Measurements from ENCODE around the gene HSFX1.
"Not testable (repeated sequence)": the region's sequence is repeated elsewhere in the genome, so short reads cannot be mapped to it uniquely, and the experiment has no call there.

HSFX1 gene, protein sequence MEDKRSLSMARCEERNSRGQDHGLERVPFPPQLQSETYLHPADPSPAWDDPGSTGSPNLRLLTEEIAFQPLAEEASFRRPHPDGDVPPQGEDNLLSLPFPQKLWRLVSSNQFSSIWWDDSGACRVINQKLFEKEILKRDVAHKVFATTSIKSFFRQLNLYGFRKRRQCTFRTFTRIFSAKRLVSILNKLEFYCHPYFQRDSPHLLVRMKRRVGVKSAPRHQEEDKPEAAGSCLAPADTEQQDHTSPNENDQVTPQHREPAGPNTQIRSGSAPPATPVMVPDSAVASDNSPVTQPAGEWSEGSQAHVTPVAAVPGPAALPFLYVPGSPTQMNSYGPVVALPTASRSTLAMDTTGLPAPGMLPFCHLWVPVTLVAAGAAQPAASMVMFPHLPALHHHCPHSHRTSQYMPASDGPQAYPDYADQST

DNA sequence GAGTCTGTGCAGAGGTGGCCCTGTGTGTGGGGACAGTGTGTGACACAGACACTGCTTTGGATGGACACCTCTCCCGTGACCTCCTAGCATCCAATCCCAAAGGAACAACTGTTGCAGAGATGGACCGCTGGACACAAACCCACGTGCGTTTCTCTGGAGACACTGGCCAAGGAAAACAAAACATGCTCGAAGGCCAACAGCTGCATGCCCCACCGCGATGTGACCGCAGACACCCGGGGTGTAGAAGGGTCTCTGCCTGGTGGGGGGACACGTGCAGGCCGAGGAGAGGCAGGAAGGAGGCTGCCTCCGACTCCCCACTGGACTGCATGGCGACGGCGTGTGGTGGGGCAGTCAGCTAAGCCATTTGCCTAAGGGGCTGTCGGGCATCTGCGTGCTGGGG, at the start of gene HSFX1:
TSS of gene HSFX1 (plus strand) at position 301 of the 400 bp plus-strand sequence. CDS start 614 bp downstream, outside the sequence.
- H3K4me1 ChIP-seq (ENCODE audit: insufficient read depth, low read length, severe bottlenecking); H2AFZ ChIP-seq (ENCODE audit: low read length); H3K9ac ChIP-seq (ENCODE audit: low read length); H3K9me2 ChIP-seq (ENCODE audit: low read depth, low read length); H3K79me2 ChIP-seq (ENCODE audit: insufficient read depth, low read length); H3K36me3 ChIP-seq (ENCODE audit: insufficient read depth, low read length); H3K27ac ChIP-seq (ENCODE audit: low read depth, low read length, poor library complexity, severe bottlenecking); H3K27me3 ChIP-seq (ENCODE audit: insufficient read depth, low read length); H3K9me3 ChIP-seq (ENCODE audit: low read length); H3F3A ChIP-seq (ENCODE audit: insufficient read depth, low read length); H3K4me3 ChIP-seq (ENCODE audit: low read depth, low read length, poor library complexity, severe bottlenecking); H3K4me2 ChIP-seq (ENCODE audit: low read length); H4K20me1 ChIP-seq (ENCODE audit: insufficient read depth, low read length): not testable (repeated sequence)

DNA sequence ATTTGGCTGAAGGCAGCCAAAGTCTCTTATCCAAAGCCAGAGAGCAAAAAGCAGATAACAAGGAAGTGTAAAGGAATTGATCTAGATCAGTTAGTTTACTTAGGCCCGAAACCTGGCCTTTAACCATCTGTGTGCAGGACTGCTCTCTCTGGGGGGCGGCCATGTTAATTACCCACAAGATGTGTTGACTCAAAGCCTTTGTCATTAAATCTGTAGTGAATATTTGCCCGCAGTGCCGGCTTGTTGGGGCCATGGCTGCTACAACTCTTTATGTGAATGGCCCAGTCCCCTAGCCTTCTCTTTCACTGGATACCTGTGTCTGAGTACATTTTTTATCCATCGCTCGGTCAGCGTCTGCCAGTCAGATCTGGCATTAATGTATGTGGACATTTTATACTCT, 46.6 kb upstream of the HSFX1 start:
- H3K36me3 ChIP-seq (ENCODE audit: insufficient read depth, low read length); H3K9me3 ChIP-seq (ENCODE audit: low read length); H3K9ac ChIP-seq (ENCODE audit: low read length); H3K4me2 ChIP-seq (ENCODE audit: low read length); H3K27ac ChIP-seq (ENCODE audit: low read depth, low read length, poor library complexity, severe bottlenecking); H3K4me1 ChIP-seq (ENCODE audit: insufficient read depth, low read length, severe bottlenecking); H3K27me3 ChIP-seq (ENCODE audit: insufficient read depth, low read length); H3K4me3 ChIP-seq (ENCODE audit: low read depth, low read length, poor library complexity, severe bottlenecking); H3K9me2 ChIP-seq (ENCODE audit: low read depth, low read length); H3F3A ChIP-seq (ENCODE audit: insufficient read depth, low read length); H2AFZ ChIP-seq (ENCODE audit: low read length); H3K79me2 ChIP-seq (ENCODE audit: insufficient read depth, low read length); H4K20me1 ChIP-seq (ENCODE audit: insufficient read depth, low read length): not testable (repeated sequence)

DNA sequence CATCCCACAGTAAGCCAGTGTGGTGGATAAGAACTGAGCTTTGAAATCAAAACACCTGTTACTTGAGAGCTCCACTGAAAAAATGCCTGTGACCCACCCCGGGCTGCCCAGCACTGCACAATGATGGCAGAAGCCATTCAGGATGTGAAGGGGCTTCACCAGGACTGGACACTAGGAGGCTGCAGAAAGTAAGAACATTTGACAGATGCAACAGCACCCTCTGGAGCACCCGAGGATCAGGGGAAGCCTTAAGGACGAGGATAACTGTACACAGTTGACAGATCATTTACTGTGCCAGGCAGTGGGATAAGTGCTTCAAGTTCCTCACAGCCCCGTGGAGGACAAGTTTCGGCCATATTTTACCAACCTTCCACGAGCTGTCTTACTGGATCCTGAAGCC, 31.6 kb upstream of the HSFX1 start:
- not testable (repeated sequence) for H3K9me3 ChIP-seq (ENCODE audit: low read length); H3K9me2 ChIP-seq (ENCODE audit: low read depth, low read length); H3F3A ChIP-seq (ENCODE audit: insufficient read depth, low read length); H2AFZ ChIP-seq (ENCODE audit: low read length); H3K27me3 ChIP-seq (ENCODE audit: insufficient read depth, low read length); H3K27ac ChIP-seq (ENCODE audit: low read depth, low read length, poor library complexity, severe bottlenecking); H4K20me1 ChIP-seq (ENCODE audit: insufficient read depth, low read length); H3K4me2 ChIP-seq (ENCODE audit: low read length); H3K4me3 ChIP-seq (ENCODE audit: low read depth, low read length, poor library complexity, severe bottlenecking); H3K4me1 ChIP-seq (ENCODE audit: insufficient read depth, low read length, severe bottlenecking); H3K9ac ChIP-seq (ENCODE audit: low read length); H3K36me3 ChIP-seq (ENCODE audit: insufficient read depth, low read length); H3K79me2 ChIP-seq (ENCODE audit: insufficient read depth, low read length)

DNA sequence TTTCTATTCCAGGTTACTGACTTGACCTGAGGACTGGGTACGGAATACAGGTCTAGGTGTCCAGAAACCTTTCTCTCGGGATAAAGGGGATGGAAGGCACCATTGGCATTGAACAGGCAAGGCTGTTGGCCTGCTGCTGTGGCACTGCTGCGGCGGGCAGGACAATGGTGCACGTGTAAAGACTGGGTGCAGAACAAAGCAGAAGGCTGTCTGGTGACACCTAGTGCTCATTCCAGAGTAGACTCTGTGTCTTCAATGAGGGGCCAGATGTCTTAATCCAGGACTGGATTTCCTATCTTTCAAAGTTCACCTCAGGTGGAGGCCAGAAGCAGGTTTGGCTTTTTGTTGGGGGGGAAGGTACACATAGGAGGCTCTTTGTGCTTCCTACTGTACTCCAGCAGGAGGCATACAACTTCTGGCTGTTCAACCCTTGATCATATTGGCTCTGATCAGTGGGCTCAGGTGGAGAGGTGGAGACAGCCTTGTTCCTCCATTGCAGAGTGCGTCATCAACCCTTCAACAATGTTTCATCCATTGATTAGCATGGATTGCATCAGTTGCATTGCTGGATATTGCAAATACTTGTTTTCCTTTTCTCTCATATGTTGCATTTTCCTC, 27.4 kb upstream of the HSFX1 start:
- H3K9me2 ChIP-seq (ENCODE audit: low read depth, low read length); H3K9me3 ChIP-seq (ENCODE audit: low read length); H3K27ac ChIP-seq (ENCODE audit: low read depth, low read length, poor library complexity, severe bottlenecking); H3K36me3 ChIP-seq (ENCODE audit: insufficient read depth, low read length); H3K4me3 ChIP-seq (ENCODE audit: low read depth, low read length, poor library complexity, severe bottlenecking); H3K9ac ChIP-seq (ENCODE audit: low read length); H3K79me2 ChIP-seq (ENCODE audit: insufficient read depth, low read length); H3K27me3 ChIP-seq (ENCODE audit: insufficient read depth, low read length); H3F3A ChIP-seq (ENCODE audit: insufficient read depth, low read length); H4K20me1 ChIP-seq (ENCODE audit: insufficient read depth, low read length); H3K4me2 ChIP-seq (ENCODE audit: low read length); H3K4me1 ChIP-seq (ENCODE audit: insufficient read depth, low read length, severe bottlenecking); H2AFZ ChIP-seq (ENCODE audit: low read length): not testable (repeated sequence)

DNA sequence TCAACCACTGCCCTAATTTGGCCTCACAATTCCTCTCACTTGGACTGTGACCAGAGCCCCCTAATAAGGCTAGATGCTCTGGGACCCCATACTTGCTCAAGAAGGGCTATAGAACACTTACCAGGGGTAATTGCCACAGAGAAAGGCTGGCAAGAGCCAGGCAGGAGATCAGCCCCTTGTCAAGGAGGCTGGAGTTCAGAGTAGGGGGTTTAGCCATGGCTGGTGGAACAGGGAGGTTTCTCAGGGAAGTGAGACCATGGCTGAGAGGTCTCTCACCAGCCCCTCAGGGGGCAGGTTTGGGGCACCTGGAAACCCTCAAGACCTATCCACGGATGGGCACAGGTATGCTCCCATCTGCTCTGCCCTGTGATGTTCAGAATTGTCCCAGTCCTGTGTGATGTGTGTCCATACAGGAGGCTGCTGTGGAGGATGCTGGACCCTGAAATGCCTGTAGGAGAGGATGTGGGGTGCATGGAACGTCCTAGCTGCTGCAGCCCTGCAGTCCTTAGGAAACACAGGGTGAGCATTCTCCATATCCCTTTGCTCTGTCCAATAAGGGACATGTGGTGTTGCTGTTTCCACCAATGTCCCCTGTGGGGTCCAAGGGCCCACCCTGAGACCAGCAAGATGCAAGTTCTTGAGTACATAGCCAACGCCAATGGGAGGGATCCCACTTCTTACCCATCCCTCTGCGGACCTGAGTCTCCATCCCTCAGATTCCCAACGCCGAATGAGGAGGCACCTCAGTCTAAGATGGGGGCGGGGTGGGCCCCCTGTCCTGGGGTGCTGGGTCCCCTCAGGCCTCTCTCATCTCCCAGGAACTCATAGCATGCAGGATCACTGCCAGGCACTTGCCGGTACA, 16.4 kb upstream of the HSFX1 start:
- no peak overlapping the region for H3K27ac ChIP-seq (ENCODE audit: low read depth, low read length, poor library complexity, severe bottlenecking)
- H3K4me1 ChIP-seq (ENCODE audit: insufficient read depth, low read length, severe bottlenecking) = no peaks in the 10 kb centered on the region
- H3K4me3 ChIP-seq (ENCODE audit: low read depth, low read length, poor library complexity, severe bottlenecking) = no peak overlapping the region
- H2AFZ ChIP-seq (ENCODE audit: low read length) = no peak overlapping the region
- no peaks in the 10 kb centered on the region for H3F3A ChIP-seq (ENCODE audit: insufficient read depth, low read length)
- no peaks in the 10 kb centered on the region for H3K9me2 ChIP-seq (ENCODE audit: low read depth, low read length)
- TF ChIP-seq, protein P1, sequence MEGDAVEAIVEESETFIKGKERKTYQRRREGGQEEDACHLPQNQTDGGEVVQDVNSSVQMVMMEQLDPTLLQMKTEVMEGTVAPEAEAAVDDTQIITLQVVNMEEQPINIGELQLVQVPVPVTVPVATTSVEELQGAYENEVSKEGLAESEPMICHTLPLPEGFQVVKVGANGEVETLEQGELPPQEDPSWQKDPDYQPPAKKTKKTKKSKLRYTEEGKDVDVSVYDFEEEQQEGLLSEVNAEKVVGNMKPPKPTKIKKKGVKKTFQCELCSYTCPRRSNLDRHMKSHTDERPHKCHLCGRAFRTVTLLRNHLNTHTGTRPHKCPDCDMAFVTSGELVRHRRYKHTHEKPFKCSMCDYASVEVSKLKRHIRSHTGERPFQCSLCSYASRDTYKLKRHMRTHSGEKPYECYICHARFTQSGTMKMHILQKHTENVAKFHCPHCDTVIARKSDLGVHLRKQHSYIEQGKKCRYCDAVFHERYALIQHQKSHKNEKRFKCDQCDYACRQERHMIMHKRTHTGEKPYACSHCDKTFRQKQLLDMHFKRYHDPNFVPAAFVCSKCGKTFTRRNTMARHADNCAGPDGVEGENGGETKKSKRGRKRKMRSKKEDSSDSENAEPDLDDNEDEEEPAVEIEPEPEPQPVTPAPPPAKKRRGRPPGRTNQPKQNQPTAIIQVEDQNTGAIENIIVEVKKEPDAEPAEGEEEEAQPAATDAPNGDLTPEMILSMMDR (IDR thresholded peaks at IDR 0.05; ENCODE audit: low read length) = no peak
- no peak for TF ChIP-seq EZH2 (IDR thresholded peaks at IDR 0.05; ENCODE audit: borderline replicate concordance, low read length)
- no peaks in the 10 kb centered on the region for H4K20me1 ChIP-seq (ENCODE audit: insufficient read depth, low read length)
- H3K27me3 ChIP-seq (ENCODE audit: insufficient read depth, low read length) = no peaks in the 10 kb centered on the region
- H3K4me2 ChIP-seq (ENCODE audit: low read length) = no peak overlapping the region
- H3K9me3 ChIP-seq (ENCODE audit: low read length) = no peaks in the 10 kb centered on the region
- no peak overlapping the region for H3K9ac ChIP-seq (ENCODE audit: low read length)
- no peaks in the 10 kb centered on the region for H3K36me3 ChIP-seq (ENCODE audit: insufficient read depth, low read length)
- no peaks in the 10 kb centered on the region for H3K79me2 ChIP-seq (ENCODE audit: insufficient read depth, low read length)

Data from OCI-LY1 (cell line).